H1 (cell line): ENCODE data around the gene MCF2L. TPM values are rescaled to one million over a fixed set of nuclear protein-coding genes. Genes with fewer than 3 reads are reported as not detected.

Experiments
- CTCF ChIA-PET: fragments of 300-600 bp; sonication (Branson Sonifier 250); formaldehyde crosslinking; loops from one replicate; lab custom pipeline; 2021; ENCODE audit not compliant: partially characterized antibody; lab: Charles Lee
- POLR2A ChIA-PET: fragments of 300-600 bp; sonication (Branson Sonifier 250); formaldehyde crosslinking; loops from one replicate; lab custom pipeline; 2021; ENCODE audit warnings: inconsistent platforms; ENCODE audit not compliant: partially characterized antibody; lab: Charles Lee
- DNase-seq, 2 experiments: peaks; one replicate each; pipeline versions ENCODE4 v3.0.0 to v3.0.0-alpha.2; 2010 to 2022; ENCODE audit warnings: low spot score in 2 of 2, low read depth in 1 of 2, mixed read lengths in 1 of 2
- FAIRE-seq: peaks from 2 replicates; lab custom pipeline; 2011; peaks lifted over from hg19 to GRCh38; lab: Jason Lieb, UNC
- H2AFZ ChIP-seq: 2 replicates; pipeline ENCODE4 v1.8.1; 2012; ENCODE audit warnings: low read length, inconsistent platforms
- H2AK5ac ChIP-seq: 2 replicates; pipeline ENCODE4 v1.6.1; 2013; ENCODE audit warnings: low read depth, low read length
- H2BK120ac ChIP-seq: replicated peaks from 2 replicates; pipeline ENCODE3; 2013; ENCODE audit warnings: low read depth, low read length, inconsistent platforms
- H2BK12ac ChIP-seq: 2 replicates; pipeline ENCODE4 v1.6.1; 2013; ENCODE audit warnings: low read depth, low read length
- H2BK15ac ChIP-seq: 2 replicates; pipeline ENCODE4 v1.6.1; 2013; ENCODE audit warnings: low read length
- H2BK20ac ChIP-seq: 2 replicates; pipeline ENCODE4 v1.6.1; 2013; ENCODE audit warnings: low read length
- H2BK5ac ChIP-seq: 2 replicates; pipeline ENCODE4 v1.6.1; 2013; ENCODE audit warnings: low read depth, low read length
- H3K14ac ChIP-seq: 2 replicates; pipeline ENCODE4 v1.6.1; 2013; ENCODE audit warnings: inconsistent platforms; ENCODE audit not compliant: insufficient read length
- H3K18ac ChIP-seq: 2 replicates; pipeline ENCODE4 v1.6.1; 2013; ENCODE audit warnings: low read length; ENCODE audit errors: extremely low read depth
- H3K23ac ChIP-seq: 2 replicates; pipeline ENCODE4 v1.6.1; 2013; ENCODE audit warnings: inconsistent platforms; ENCODE audit not compliant: insufficient read length
- H3K23me2 ChIP-seq: 2 replicates; pipeline ENCODE4 v1.6.1; 2013; ENCODE audit warnings: low read depth, low read length
- H3K27ac ChIP-seq: 2 replicates; pipeline ENCODE4 v1.6.1; 2011; ENCODE audit warnings: low read depth, low read length, inconsistent platforms
- H3K27me3 ChIP-seq, 4 experiments: replicated peaks in 1 of 4; 1 replicate in 1 of 4; 2 replicates in 3 of 4; pipeline versions ENCODE4 v1.6.1 to v1.8.1; 2011 to 2013; ENCODE audit warnings: low read length in 3 of 4, mild to moderate bottlenecking in 3 of 4, inconsistent platforms in 2 of 4, mixed read lengths in 2 of 4, moderate library complexity in 1 of 4; ENCODE audit not compliant: control insufficient read depth in 3 of 4, insufficient read depth in 3 of 4; ENCODE audit errors: extremely low read depth in 1 of 4
- H3K36me3 ChIP-seq, 4 experiments: 2 replicates each; pipeline versions ENCODE4 v1.6.1 to v1.8.1; 2011 to 2013; ENCODE audit warnings: mild to moderate bottlenecking in 4 of 4, low read length in 3 of 4, moderate library complexity in 2 of 4, control low read depth in 1 of 4, inconsistent platforms in 1 of 4; ENCODE audit not compliant: insufficient read depth in 4 of 4, control insufficient read depth in 2 of 4
- H3K4ac ChIP-seq: replicated peaks from 2 replicates; pipeline ENCODE3; 2013; ENCODE audit warnings: low read length, low read depth, mixed read lengths, inconsistent platforms; ENCODE audit not compliant: insufficient read length
- H3K4me1 ChIP-seq, 4 experiments: replicated peaks in 1 of 4; 1 replicate in 1 of 4; 2 replicates in 3 of 4; pipeline versions ENCODE4 v1.6.1 to v1.8.1; 2011 to 2013; ENCODE audit warnings: low read length in 3 of 4, inconsistent platforms in 2 of 4, mixed read lengths in 1 of 4; ENCODE audit not compliant: insufficient read depth in 4 of 4, control insufficient read depth in 3 of 4
- H3K4me2 ChIP-seq, 2 experiments: 2 replicates each; pipeline versions ENCODE4 v1.6.1 to v1.8.1; 2011 to 2013; ENCODE audit warnings: low read depth in 2 of 2, low read length in 2 of 2, control low read depth in 1 of 2, inconsistent platforms in 1 of 2, mild to moderate bottlenecking in 1 of 2; ENCODE audit not compliant: insufficient read depth in 1 of 2
- H3K4me3 ChIP-seq, 4 experiments: fragments of 200-600, 300-600 bp in 1 of 4; sonication (generic), shearing (Covaris generic), sonication (Bioruptor Twin) in 1 of 4; 2 replicates each; pipeline versions ENCODE4 v1.5.1 to v1.8.1; 2011 to 2016; ENCODE audit warnings: low read length in 4 of 4, low read depth in 3 of 4, control low read depth in 2 of 4, inconsistent platforms in 2 of 4, mild to moderate bottlenecking in 2 of 4, mixed read lengths in 1 of 4, moderate library complexity in 1 of 4; ENCODE audit not compliant: insufficient read depth in 2 of 4; ENCODE audit errors: extremely low read depth in 1 of 4
- H3K56ac ChIP-seq: replicated peaks from 2 replicates; pipeline ENCODE3; 2013; ENCODE audit warnings: low read depth, mild to moderate bottlenecking, mixed read lengths, low read length, inconsistent platforms; ENCODE audit not compliant: insufficient read length
- H3K79me1 ChIP-seq: 2 replicates; pipeline ENCODE4 v1.6.1; 2013; ENCODE audit warnings: low read depth, low read length, control low read depth
- H3K79me2 ChIP-seq, 2 experiments: 2 replicates each; pipeline versions ENCODE4 v1.6.1 to v1.8.1; 2012 to 2013; ENCODE audit warnings: low read length in 2 of 2, mild to moderate bottlenecking in 2 of 2, inconsistent platforms in 1 of 2; ENCODE audit not compliant: insufficient read depth in 2 of 2, control insufficient read depth in 1 of 2
- H3K9ac ChIP-seq, 4 experiments: replicated peaks in 1 of 4; 1 replicate in 1 of 4; 2 replicates in 3 of 4; pipeline versions ENCODE4 v1.6.1 to v1.8.1; 2011 to 2013; ENCODE audit warnings: low read depth in 3 of 4, low read length in 3 of 4, control low read depth in 2 of 4, mild to moderate bottlenecking in 2 of 4, moderate library complexity in 2 of 4, inconsistent platforms in 1 of 4; ENCODE audit errors: extremely low read depth in 1 of 4
- H3K9me3 ChIP-seq, 2 experiments: 2 replicates each; pipeline versions ENCODE4 v1.6.1 to v1.8.1; 2012 to 2013; ENCODE audit warnings: mild to moderate bottlenecking in 2 of 2, moderate library complexity in 2 of 2, control low read depth in 1 of 2, inconsistent platforms in 1 of 2, low read depth in 1 of 2, low read length in 1 of 2, mixed read lengths in 1 of 2; ENCODE audit not compliant: insufficient read depth in 2 of 2
- H4K20me1 ChIP-seq, 2 experiments: replicated peaks in 1 of 2; 2 replicates each; pipeline versions ENCODE3 to v1.8.1; 2011 to 2013; ENCODE audit warnings: inconsistent platforms in 2 of 2, low read length in 2 of 2, mild to moderate bottlenecking in 1 of 2; ENCODE audit not compliant: insufficient read depth in 2 of 2, control insufficient read depth in 1 of 2
- H4K5ac ChIP-seq: 2 replicates; pipeline ENCODE4 v1.6.1; 2013; ENCODE audit warnings: low read length, low read depth, mixed read lengths, inconsistent platforms; ENCODE audit not compliant: insufficient read length
- H4K8ac ChIP-seq: 2 replicates; pipeline ENCODE4 v1.8.0; 2013; ENCODE audit warnings: mild to moderate bottlenecking, moderate library complexity, low read length, inconsistent platforms; ENCODE audit not compliant: insufficient read depth; ENCODE audit errors: extremely low read depth
- H4K91ac ChIP-seq: replicated peaks from 2 replicates; pipeline ENCODE3; 2013; ENCODE audit warnings: low read length, mixed read lengths, inconsistent platforms; ENCODE audit not compliant: insufficient read length
- CEBPB ChIP-seq: IDR thresholded peaks from 2 replicates; pipeline ENCODE4 v1.6.1; 2012; ENCODE audit warnings: low read depth, low read length
- CHD1 ChIP-seq: IDR thresholded peaks from 2 replicates; pipeline ENCODE4 v1.6.1; 2012; ENCODE audit warnings: low read depth, low read length, improper control_type of control experiment
- CREB1 ChIP-seq: IDR thresholded peaks from 2 replicates; pipeline ENCODE4 v1.6.1; 2012; ENCODE audit warnings: inconsistent platforms
- EGR1 ChIP-seq: IDR thresholded peaks from 2 replicates; pipeline ENCODE4 v1.6.1; 2011; ENCODE audit warnings: low read depth, low read length, borderline replicate concordance
- GABPA ChIP-seq: IDR thresholded peaks from 2 replicates; pipeline ENCODE4 v1.6.1; 2011; ENCODE audit warnings: mild to moderate bottlenecking, low read length, moderate library complexity, borderline replicate concordance; ENCODE audit not compliant: insufficient read depth
- JUN ChIP-seq: IDR thresholded peaks from 2 replicates; pipeline ENCODE4 v1.6.1; 2011; ENCODE audit warnings: low read depth, mild to moderate bottlenecking, improper control_type of control experiment, low read length
- KDM1A ChIP-seq: fragments of 200-600, 300-600 bp; sonication (generic); IDR thresholded peaks from 2 replicates; pipeline ENCODE4 v1.7.1; 2016; ENCODE audit warnings: mild to moderate bottlenecking, low read length, borderline replicate concordance
- MAFK ChIP-seq: IDR thresholded peaks from 2 replicates; pipeline ENCODE4 v1.6.1; 2012; ENCODE audit warnings: low read depth, mild to moderate bottlenecking, improper control_type of control experiment, low read length
- NRF1 ChIP-seq: IDR thresholded peaks from 2 replicates; pipeline ENCODE4 v1.6.1; 2011; ENCODE audit warnings: mild to moderate bottlenecking, low read depth, low read length, improper control_type of control experiment
- POLR2AphosphoS5 ChIP-seq: IDR thresholded peaks from 2 replicates; pipeline ENCODE4 v1.6.1; 2011; ENCODE audit warnings: low read depth, low read length
- SIN3A ChIP-seq, 2 experiments: IDR thresholded peaks in 1 of 2; conservative IDR thresholded peaks in 1 of 2; 2 replicates each; pipeline ENCODE4 v1.6.1; 2011 to 2012; ENCODE audit warnings: low read length in 2 of 2, improper control_type of control experiment in 1 of 2, low read depth in 1 of 2, mild to moderate bottlenecking in 1 of 2
- TBP ChIP-seq: IDR thresholded peaks from 2 replicates; pipeline ENCODE4 v1.6.1; 2011; ENCODE audit warnings: low read depth, low read length, improper control_type of control experiment
- WGBS, 2 experiments: shearing (Covaris generic) in 1 of 2; methylation state at CpG; one replicate each; pipeline versions ENCODE4 v1.1.6 to v1.1.7; 2013 to 2015; ENCODE audit warnings: low lambda C conversion rate in 2 of 2, mixed read lengths in 2 of 2, inconsistent platforms in 1 of 2, low coverage in 1 of 2, missing lambda C conversion rate in 1 of 2; ENCODE audit not compliant: insufficient replicate concordance in 2 of 2, insufficient coverage in 1 of 2, insufficient read length in 1 of 2; ENCODE audit errors: extremely low coverage in 1 of 2, missing lambda C conversion rate in 1 of 2; 5-methylcytosine and 5-hydroxymethylcytosine counted together
- polyA plus RNA-seq, 7 experiments: library from polyadenylated mRNA; depleted of rRNA in 3 of 7; stranded (reverse) in 5 of 7; unstranded in 2 of 7; fragments of >200 nt in 5 of 7; fragments of 200-250 nt in 2 of 7; gene quantifications; 1 replicate in 5 of 7; 2 replicates in 1 of 7; 4 replicates in 1 of 7; pipeline versions ENCODE4 v1.2.1 to v1.2.3, GENCODE V29; 2011 to 2013; ENCODE audit warnings: missing spikeins in 2 of 7, mixed read lengths in 2 of 7
- total RNA-seq: library from RNA; stranded (reverse); fragmentation: NEBNext Ultra II Directional; extraction: Animal tissue kit (Norgen Biotek cat#: 25700); gene quantifications from 2 replicates; pipeline ENCODE4 v1.2.1, GENCODE V29; 2021
- TF ChIP-seq, protein P1 (sequence below): IDR thresholded peaks from 2 replicates; pipeline ENCODE4 v1.6.1; 2011; ENCODE audit warnings: low read depth, mild to moderate bottlenecking, low read length; ENCODE audit not compliant: insufficient read depth

MCF2L gene
- total and polyA plus RNA-seq, 2 of the 8 experiments (the other 6 are each of a cell fraction or from before 2014, with no cell fraction given) = 10.1 to 24.4 TPM

DNA sequence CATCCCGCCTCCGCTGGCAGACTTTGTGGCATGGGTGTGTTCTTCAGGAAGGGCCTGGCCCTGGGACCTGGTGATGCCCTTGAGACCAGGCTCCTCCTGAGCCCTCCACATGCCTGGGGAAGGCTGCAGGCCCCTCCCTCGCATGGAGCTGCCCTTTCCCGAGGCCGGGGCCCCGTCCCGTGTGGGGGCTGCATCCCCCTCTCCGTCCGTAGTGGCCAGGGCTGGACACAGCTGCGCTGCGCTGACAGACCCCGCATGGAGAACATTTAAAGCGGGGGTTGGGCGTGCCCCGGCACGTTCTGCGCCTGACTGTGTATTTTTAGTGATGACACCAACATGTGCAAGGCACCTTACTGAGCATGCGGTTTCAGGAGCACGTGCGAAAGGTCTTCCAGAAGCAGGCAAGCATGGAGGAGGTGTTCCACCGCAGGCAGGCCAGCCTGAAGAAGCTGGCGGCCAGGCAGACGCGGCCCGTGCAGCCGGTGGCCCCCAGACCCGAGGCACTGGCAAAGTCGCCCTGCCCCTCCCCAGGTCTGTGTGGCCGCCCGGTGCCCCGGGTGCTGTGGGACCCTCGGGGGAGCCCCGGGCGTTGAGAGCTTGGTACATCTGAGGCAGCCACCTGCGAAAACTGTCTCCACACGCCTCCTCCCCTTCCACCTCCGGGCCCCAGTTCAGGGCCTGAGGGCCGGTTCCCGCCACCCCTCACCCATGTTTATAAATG, 107.8 kb downstream of the MCF2L start:
- H3K27me3 ChIP-seq = no peaks in the 10 kb centered on the region
- H2AK5ac ChIP-seq = no peak overlapping the region
- H2BK20ac ChIP-seq = no peak overlapping the region
- H3K9me3 ChIP-seq = no peaks in the 10 kb centered on the region
- no peak for FAIRE-seq
- no peak overlapping the region for H3K14ac ChIP-seq
- H3K79me1 ChIP-seq = no peaks in the 10 kb centered on the region
- H4K8ac ChIP-seq = no peak overlapping the region; the same call in 1 of the 2 replicates
- no peak overlapping the region for H2BK15ac ChIP-seq
- no peak overlapping the region for H3K4ac ChIP-seq
- no peaks in the 10 kb centered on the region for H3K79me2 ChIP-seq
- no peaks in the 10 kb centered on the region for H3K4me1 ChIP-seq
- no peak overlapping the region for H3K18ac ChIP-seq
- H2BK120ac ChIP-seq = no peak overlapping the region
- no peak for DNase-seq
- no peaks in the 10 kb centered on the region for H4K20me1 ChIP-seq
- CTCF ChIA-PET = interaction anchor here (1.2 to 2.8 kb wide), 3 partner anchors 9 to 47 kb away, joined by 3 to 16 read pairs (median 4); no protein-coding TSS in a partner anchor
- H2BK5ac ChIP-seq = 0 out of 2 replicates have a peak overlapping the region, but pooled peaks have one; percentile 49
- no peak overlapping the region for H2BK12ac ChIP-seq
- no peaks in the 10 kb centered on the region for H3K23me2 ChIP-seq
- H4K91ac ChIP-seq = no peak overlapping the region
- POLR2A ChIA-PET = no interaction called here
- no peak overlapping the region for H3K23ac ChIP-seq
- no peak overlapping the region for H3K4me3 ChIP-seq
- H3K36me3 ChIP-seq = peaks cover 0 to 3% (median 0%) of the 10 kb centered on the region in 4 experiments; a peak in 6 of 8 replicates
- H3K4me2 ChIP-seq = no peak overlapping the region
- H2AFZ ChIP-seq = no peak overlapping the region
- no peak overlapping the region for H3K56ac ChIP-seq
- 94% methylated on average over 33 of the region's 39 CpGs; no CpG with 5 or more reads in 1 of the 2 experiments for WGBS, 2 experiments
- 0 out of 2 replicates have a peak overlapping the region, but pooled peaks have one; percentile 36 for H3K27ac ChIP-seq
- H3K9ac ChIP-seq = no peak overlapping the region
- no peak overlapping the region for H4K5ac ChIP-seq
- TF ChIP-seq TBP (no peak), JUN (no peak), SIN3A (conservative IDR thresholded peaks at IDR 0.05 in 1 of 2, IDR thresholded peaks at IDR 0.05 in 1 of 2; ENCODE audit: low read depth in 1 of 2, low read length in 2 of 2) (no peak), CHD1 (no peak), CREB1 (no peak), POLR2AphosphoS5 (no peak), GABPA (no peak), MAFK (no peak), EGR1 (no peak), KDM1A (no peak), CEBPB (no peak), NRF1 (no peak)
- TF ChIP-seq, protein P1, sequence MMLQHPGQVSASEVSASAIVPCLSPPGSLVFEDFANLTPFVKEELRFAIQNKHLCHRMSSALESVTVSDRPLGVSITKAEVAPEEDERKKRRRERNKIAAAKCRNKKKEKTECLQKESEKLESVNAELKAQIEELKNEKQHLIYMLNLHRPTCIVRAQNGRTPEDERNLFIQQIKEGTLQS = no peak
